ENCODE results near the gene LHB. TPM values are rescaled to one million over a fixed set of nuclear protein-coding genes. Genes with fewer than 3 reads are reported as not detected.

Gene LHB
- total and polyA plus RNA-seq, 8 donors, result 0.31 to 0.57 TPM; not detected in 6

DNA sequence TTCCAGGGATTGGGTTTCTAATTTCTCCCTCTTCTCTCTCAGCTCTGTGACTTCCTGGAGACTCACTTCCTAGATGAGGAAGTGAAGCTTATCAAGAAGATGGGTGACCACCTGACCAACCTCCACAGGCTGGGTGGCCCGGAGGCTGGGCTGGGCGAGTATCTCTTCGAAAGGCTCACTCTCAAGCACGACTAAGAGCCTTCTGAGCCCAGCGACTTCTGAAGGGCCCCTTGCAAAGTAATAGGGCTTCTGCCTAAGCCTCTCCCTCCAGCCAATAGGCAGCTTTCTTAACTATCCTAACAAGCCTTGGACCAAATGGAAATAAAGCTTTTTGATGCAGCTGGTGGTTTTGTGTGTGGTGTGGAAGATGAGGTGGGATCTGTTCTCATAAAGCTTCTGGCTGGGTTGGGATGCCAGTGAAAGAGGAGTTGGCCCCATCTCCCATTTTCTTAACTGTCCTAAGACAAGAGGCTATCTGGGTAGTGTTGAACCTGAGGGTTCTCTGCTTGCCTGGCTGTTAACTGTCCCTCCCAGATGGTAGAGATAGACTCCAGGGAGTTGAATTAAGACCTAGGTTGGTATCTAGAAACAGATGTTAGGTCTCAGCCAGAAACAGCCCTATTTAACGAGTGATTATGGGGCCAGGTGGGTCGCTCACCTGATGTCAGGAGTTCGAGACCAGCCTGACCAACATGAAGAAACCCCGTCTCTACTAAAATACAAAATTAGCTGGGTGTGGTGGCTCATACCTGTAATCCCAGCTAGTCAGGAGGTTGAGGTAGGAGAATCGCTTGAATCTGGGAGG, 50.1 kb downstream of the LHB start:
- DNase-seq (no peak), ATAC-seq (no peak)
- TF ChIP-seq, protein P1, sequence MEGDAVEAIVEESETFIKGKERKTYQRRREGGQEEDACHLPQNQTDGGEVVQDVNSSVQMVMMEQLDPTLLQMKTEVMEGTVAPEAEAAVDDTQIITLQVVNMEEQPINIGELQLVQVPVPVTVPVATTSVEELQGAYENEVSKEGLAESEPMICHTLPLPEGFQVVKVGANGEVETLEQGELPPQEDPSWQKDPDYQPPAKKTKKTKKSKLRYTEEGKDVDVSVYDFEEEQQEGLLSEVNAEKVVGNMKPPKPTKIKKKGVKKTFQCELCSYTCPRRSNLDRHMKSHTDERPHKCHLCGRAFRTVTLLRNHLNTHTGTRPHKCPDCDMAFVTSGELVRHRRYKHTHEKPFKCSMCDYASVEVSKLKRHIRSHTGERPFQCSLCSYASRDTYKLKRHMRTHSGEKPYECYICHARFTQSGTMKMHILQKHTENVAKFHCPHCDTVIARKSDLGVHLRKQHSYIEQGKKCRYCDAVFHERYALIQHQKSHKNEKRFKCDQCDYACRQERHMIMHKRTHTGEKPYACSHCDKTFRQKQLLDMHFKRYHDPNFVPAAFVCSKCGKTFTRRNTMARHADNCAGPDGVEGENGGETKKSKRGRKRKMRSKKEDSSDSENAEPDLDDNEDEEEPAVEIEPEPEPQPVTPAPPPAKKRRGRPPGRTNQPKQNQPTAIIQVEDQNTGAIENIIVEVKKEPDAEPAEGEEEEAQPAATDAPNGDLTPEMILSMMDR (IDR thresholded peaks at IDR 0.05), result no peak
- no peaks in the 10 kb centered on the region for H3K27me3 ChIP-seq
- no peaks in the 10 kb centered on the region for H3K9me3 ChIP-seq
- H3K4me3 ChIP-seq, result peak overlapping the region; percentile 90 to 92
- intact Hi-C loops (cut with DNase I), result no loop called here
- peak overlapping the region; percentile 96 to 97 for H3K27ac ChIP-seq
- H3K36me3 ChIP-seq, result peaks cover 2 to 53% of the 10 kb centered on the region in 2 donors
- H3K4me1 ChIP-seq, result peaks cover 13 to 72% of the 10 kb centered on the region in 2 donors

Small RNA genes within 50 kb of the gene (microRNA-seq; reads per million reads assigned to microRNA genes)
- gene MIR6798, result 0 to 0.14 reads per million in 2 donors

Other genes with a start within 250 kb of the LHB start
- gene BCAT2, start 206.1 kb downstream of the LHB start, total RNA-seq, result 10 to 100 TPM; 68.5 to 87.5 TPM
- 10 to 100 TPM; 37.0 to 50.1 (median 42.2) TPM for gene BCAT2, start 206.1 kb downstream of the LHB start, polyA plus RNA-seq (ENCODE audit: insufficient read length in 6 of 6)
- 10 to 100 TPM; 10.1 to 20.3 TPM for gene HSD17B14, start 180.6 kb downstream of the LHB start, total RNA-seq
- gene HSD17B14, start 180.6 kb downstream of the LHB start, polyA plus RNA-seq (ENCODE audit: insufficient read length in 6 of 6), result 10 to 100 TPM in 1 of 6 donors, 1 to 10 TPM in 5; 6.7 to 10.9 (median 8.6) TPM
- gene PLEKHA4, start 148.5 kb downstream of the LHB start, total RNA-seq, result 10 to 100 TPM; 21.0 to 37.3 TPM
- gene PLEKHA4, start 148.5 kb downstream of the LHB start, polyA plus RNA-seq (ENCODE audit: insufficient read length in 6 of 6), result 10 to 100 TPM; 14.4 to 21.1 (median 17.4) TPM
- gene PPP1R15A, start 144.7 kb downstream of the LHB start, total RNA-seq, result 10 to 100 TPM; 68.4 to 74.8 TPM
- 100 to 1,000 TPM in 1 of 6 donors, 10 to 100 TPM in 5; 36.3 to 110 (median 58.4) TPM for gene PPP1R15A, start 144.7 kb downstream of the LHB start, polyA plus RNA-seq (ENCODE audit: insufficient read length in 6 of 6)
- 1 to 10 TPM in 1 of 2 donors, under 1 TPM in 1; 0.89 to 1.2 TPM for gene TULP2, start 118.3 kb downstream of the LHB start, total RNA-seq
- 1 to 10 TPM in 3 of 6 donors, under 1 TPM in 3; 0.72 to 1.4 (median 1.1) TPM for gene TULP2, start 118.3 kb downstream of the LHB start, polyA plus RNA-seq (ENCODE audit: insufficient read length in 6 of 6)
- gene NUCB1, start 116.8 kb downstream of the LHB start, total RNA-seq, result 100 to 1,000 TPM; 286 to 331 TPM
- 100 to 1,000 TPM; 171 to 210 (median 192) TPM for gene NUCB1, start 116.8 kb downstream of the LHB start, polyA plus RNA-seq (ENCODE audit: insufficient read length in 6 of 6)
- 1 to 10 TPM; 3.3 to 4.1 TPM for gene DHDH, start 83.4 kb downstream of the LHB start, total RNA-seq
- 1 to 10 TPM in 5 of 6 donors, under 1 TPM in 1; 0.86 to 2.4 (median 1.8) TPM for gene DHDH, start 83.4 kb downstream of the LHB start, polyA plus RNA-seq (ENCODE audit: insufficient read length in 6 of 6)
- 100 to 1,000 TPM; 130 to 141 TPM for gene BAX, start 62.2 kb downstream of the LHB start, total RNA-seq
- 10 to 100 TPM; 47.7 to 69.7 (median 60.8) TPM for gene BAX, start 62.2 kb downstream of the LHB start, polyA plus RNA-seq (ENCODE audit: insufficient read length in 6 of 6)
- 1,000 to 10,000 TPM; 8,739 to 9,329 TPM for gene FTL, start 51.8 kb downstream of the LHB start, total RNA-seq
- gene FTL, start 51.8 kb downstream of the LHB start, polyA plus RNA-seq (ENCODE audit: insufficient read length in 6 of 6), result 1,000 to 10,000 TPM; 1,119 to 1,450 (median 1,279) TPM
- gene GYS1, start 23.8 kb downstream of the LHB start, total RNA-seq, result 10 to 100 TPM; 42.5 to 49.0 TPM
- 10 to 100 TPM; 45.2 to 56.3 (median 50.0) TPM for gene GYS1, start 23.8 kb downstream of the LHB start, polyA plus RNA-seq (ENCODE audit: insufficient read length in 6 of 6)
- gene RUVBL2, start 23.2 kb downstream of the LHB start, total RNA-seq, result 10 to 100 TPM; 46.6 to 66.6 TPM
- 10 to 100 TPM; 67.9 to 83.7 (median 76.8) TPM for gene RUVBL2, start 23.2 kb downstream of the LHB start, polyA plus RNA-seq (ENCODE audit: insufficient read length in 6 of 6)
- gene CGB3, start 7.2 kb upstream of the LHB start, total RNA-seq, result not detected
- under 1 TPM in 1 of 6 donors, not detected in 5; 0.81 TPM for gene CGB3, start 7.2 kb upstream of the LHB start, polyA plus RNA-seq (ENCODE audit: insufficient read length in 6 of 6)
- gene CGB2, start 14.8 kb upstream of the LHB start, total RNA-seq, result not detected
- gene CGB2, start 14.8 kb upstream of the LHB start, polyA plus RNA-seq (ENCODE audit: insufficient read length in 6 of 6), result not detected
- gene CGB1, start 19.8 kb upstream of the LHB start, total RNA-seq, result not detected
- gene CGB1, start 19.8 kb upstream of the LHB start, polyA plus RNA-seq (ENCODE audit: insufficient read length in 6 of 6), result not detected
- gene CGB5, start 26.8 kb upstream of the LHB start, total RNA-seq, result under 1 TPM in 1 of 2 donors, not detected in 1; 0.50 TPM
- gene CGB5, start 26.8 kb upstream of the LHB start, polyA plus RNA-seq (ENCODE audit: insufficient read length in 6 of 6), result not detected
- gene CGB8, start 32.0 kb upstream of the LHB start, total RNA-seq, result not detected
- under 1 TPM in 1 of 6 donors, not detected in 5; 0.89 TPM for gene CGB8, start 32.0 kb upstream of the LHB start, polyA plus RNA-seq (ENCODE audit: insufficient read length in 6 of 6)
- gene CGB7, start 40.7 kb upstream of the LHB start, total RNA-seq, result under 1 TPM; 0.09 to 0.34 TPM
- under 1 TPM; 0.11 to 0.69 (median 0.18) TPM for gene CGB7, start 40.7 kb upstream of the LHB start, polyA plus RNA-seq (ENCODE audit: insufficient read length in 6 of 6)
- 1 to 10 TPM; 2.1 to 6.2 TPM for gene NTF4, start 47.7 kb upstream of the LHB start, total RNA-seq
- gene NTF4, start 47.7 kb upstream of the LHB start, polyA plus RNA-seq (ENCODE audit: insufficient read length in 6 of 6), result 1 to 10 TPM in 2 of 6 donors, under 1 TPM in 4; 0.63 to 1.6 (median 0.78) TPM
- not detected for gene KCNA7, start 55.6 kb upstream of the LHB start, total RNA-seq
- gene KCNA7, start 55.6 kb upstream of the LHB start, polyA plus RNA-seq (ENCODE audit: insufficient read length in 6 of 6), result under 1 TPM in 5 of 6 donors, not detected in 1; 0.04 to 0.12 (median 0.06) TPM
- gene SNRNP70, start 68.4 kb upstream of the LHB start, total RNA-seq, result 100 to 1,000 TPM; 161 to 173 TPM
- gene SNRNP70, start 68.4 kb upstream of the LHB start, polyA plus RNA-seq (ENCODE audit: insufficient read length in 6 of 6), result 100 to 1,000 TPM; 270 to 371 (median 354) TPM
- 1 to 10 TPM; 6.5 to 6.9 TPM for gene LIN7B, start 97.3 kb upstream of the LHB start, total RNA-seq
- gene LIN7B, start 97.3 kb upstream of the LHB start, polyA plus RNA-seq (ENCODE audit: insufficient read length in 6 of 6), result 10 to 100 TPM in 2 of 6 donors, 1 to 10 TPM in 4; 7.3 to 12.5 (median 9.2) TPM
- 1 to 10 TPM; 1.7 to 2.1 TPM for gene C19orf73, start 102.1 kb upstream of the LHB start, total RNA-seq
- gene C19orf73, start 102.1 kb upstream of the LHB start, polyA plus RNA-seq (ENCODE audit: insufficient read length in 6 of 6), result under 1 TPM in 4 of 6 donors, not detected in 2; 0.23 to 0.51 (median 0.25) TPM
- gene PPFIA3, start 102.5 kb upstream of the LHB start, total RNA-seq, result 1 to 10 TPM; 6.6 to 7.5 TPM
- gene PPFIA3, start 102.5 kb upstream of the LHB start, polyA plus RNA-seq (ENCODE audit: insufficient read length in 6 of 6), result 1 to 10 TPM; 5.9 to 9.9 (median 7.7) TPM
- 1 to 10 TPM in 1 of 2 donors, under 1 TPM in 1; 0.26 to 1.5 TPM for gene HRC, start 138.3 kb upstream of the LHB start, total RNA-seq
- 10 to 100 TPM in 4 of 6 donors, 1 to 10 TPM in 2; 8.4 to 16.4 (median 11.1) TPM for gene HRC, start 138.3 kb upstream of the LHB start, polyA plus RNA-seq (ENCODE audit: insufficient read length in 6 of 6)
- 10 to 100 TPM; 32.5 to 61.7 TPM for gene TRPM4, start 140.7 kb upstream of the LHB start, total RNA-seq
- gene TRPM4, start 140.7 kb upstream of the LHB start, polyA plus RNA-seq (ENCODE audit: insufficient read length in 6 of 6), result 10 to 100 TPM; 14.3 to 39.7 (median 26.2) TPM

All from left lung (tissue), 10 donors.